Measurements from ENCODE around the gene FAM107B.

The FAM107B gene

GRCh38 chr10:14489522-14490177 is 285.0 kb downstream of the FAM107B start:
- DNase-seq (ENCODE audit: low spot score), result no peak

- no peak for DNase-seq (ENCODE audit: low spot score)
Measured at GRCh38 chr10:14487488-14487883, 287.2 kb downstream of the FAM107B start.

- DNase-seq (ENCODE audit: low spot score), result peak; percentile 44
Measured at GRCh38 chr10:14486777-14487487, 287.8 kb downstream of the FAM107B start.

GRCh38 chr10:14485986-14486385 is 288.7 kb downstream of the FAM107B start:
- no peak for DNase-seq (ENCODE audit: low spot score)

- no peak for DNase-seq (ENCODE audit: low spot score)
Measured at GRCh38 chr10:14483417-14483816, 291.3 kb downstream of the FAM107B start.

- no peak for DNase-seq (ENCODE audit: low spot score)
Measured at GRCh38 chr10:14481752-14482151, 292.9 kb downstream of the FAM107B start.

GRCh38 chr10:14481014-14481413 is 293.7 kb downstream of the FAM107B start:
- DNase-seq (ENCODE audit: low spot score), result no peak

- DNase-seq (ENCODE audit: low spot score), result peak; percentile 49
Measured at GRCh38 chr10:14478604-14479003, 296.1 kb downstream of the FAM107B start.

GRCh38 chr10:14478201-14478600 is 296.5 kb downstream of the FAM107B start:
- DNase-seq (ENCODE audit: low spot score), result no peak

GRCh38 chr10:14477408-14477710 is 297.3 kb downstream of the FAM107B start:
- no peak for DNase-seq (ENCODE audit: low spot score)

GRCh38 chr10:14476641-14477407 is 297.9 kb downstream of the FAM107B start:
- peak; percentile 27 for DNase-seq (ENCODE audit: low spot score)

- DNase-seq (ENCODE audit: low spot score), result no peak
Measured at GRCh38 chr10:14476006-14476405, 298.7 kb downstream of the FAM107B start.

- peak; percentile 51 for DNase-seq (ENCODE audit: low spot score)
Measured at GRCh38 chr10:14474656-14475055, 300.0 kb downstream of the FAM107B start.

- no peak for DNase-seq (ENCODE audit: low spot score)
Measured at GRCh38 chr10:14470920-14471319, 303.8 kb downstream of the FAM107B start.

GRCh38 chr10:14468726-14469125 is 306.0 kb downstream of the FAM107B start:
- DNase-seq (ENCODE audit: low spot score), result no peak
